Measurements from ENCODE around the gene ANAPC4. TPM values are rescaled to one million over a fixed set of nuclear protein-coding genes. Genes with fewer than 3 reads are reported as not detected.

The ANAPC4 gene
- total RNA-seq, 1 donor from 2014 or later = 33.8 TPM

DNA sequence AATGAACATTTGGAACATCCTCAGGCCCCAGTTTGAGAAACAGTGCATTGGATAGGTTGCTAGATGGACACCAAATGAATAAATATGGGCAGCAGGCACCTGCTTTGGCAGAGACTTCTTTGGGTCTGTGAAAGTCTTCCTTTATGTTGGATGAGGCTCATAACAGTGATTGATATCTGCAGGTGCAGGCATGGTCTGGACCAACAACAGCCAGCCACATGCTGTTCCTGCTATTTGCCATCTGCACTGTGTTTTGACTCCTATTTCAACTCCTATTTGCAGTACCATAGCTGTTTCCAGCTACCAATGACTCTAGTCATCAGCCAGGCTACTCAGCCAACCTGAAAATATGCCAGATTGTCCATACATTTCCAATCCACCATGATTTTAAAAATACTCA, 60.9 kb downstream of the ANAPC4 start:
- H3K4me1 ChIP-seq = peaks cover 13% of the 10 kb centered on the region
- H3K4me3 ChIP-seq = no peak overlapping the region
- ATAC-seq = no peak
- no peak for DNase-seq
- TF ChIP-seq, protein P1, sequence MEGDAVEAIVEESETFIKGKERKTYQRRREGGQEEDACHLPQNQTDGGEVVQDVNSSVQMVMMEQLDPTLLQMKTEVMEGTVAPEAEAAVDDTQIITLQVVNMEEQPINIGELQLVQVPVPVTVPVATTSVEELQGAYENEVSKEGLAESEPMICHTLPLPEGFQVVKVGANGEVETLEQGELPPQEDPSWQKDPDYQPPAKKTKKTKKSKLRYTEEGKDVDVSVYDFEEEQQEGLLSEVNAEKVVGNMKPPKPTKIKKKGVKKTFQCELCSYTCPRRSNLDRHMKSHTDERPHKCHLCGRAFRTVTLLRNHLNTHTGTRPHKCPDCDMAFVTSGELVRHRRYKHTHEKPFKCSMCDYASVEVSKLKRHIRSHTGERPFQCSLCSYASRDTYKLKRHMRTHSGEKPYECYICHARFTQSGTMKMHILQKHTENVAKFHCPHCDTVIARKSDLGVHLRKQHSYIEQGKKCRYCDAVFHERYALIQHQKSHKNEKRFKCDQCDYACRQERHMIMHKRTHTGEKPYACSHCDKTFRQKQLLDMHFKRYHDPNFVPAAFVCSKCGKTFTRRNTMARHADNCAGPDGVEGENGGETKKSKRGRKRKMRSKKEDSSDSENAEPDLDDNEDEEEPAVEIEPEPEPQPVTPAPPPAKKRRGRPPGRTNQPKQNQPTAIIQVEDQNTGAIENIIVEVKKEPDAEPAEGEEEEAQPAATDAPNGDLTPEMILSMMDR (IDR thresholded peaks at IDR 0.05) = no peak
- no peaks in the 10 kb centered on the region for H3K9me3 ChIP-seq
- no peaks in the 10 kb centered on the region for H3K36me3 ChIP-seq
- intact Hi-C loops (cut with DNase I) = no loop called here
- H3K27ac ChIP-seq = no peak overlapping the region
- H3K27me3 ChIP-seq (ENCODE audit: low read depth) = no peaks in the 10 kb centered on the region

DNA sequence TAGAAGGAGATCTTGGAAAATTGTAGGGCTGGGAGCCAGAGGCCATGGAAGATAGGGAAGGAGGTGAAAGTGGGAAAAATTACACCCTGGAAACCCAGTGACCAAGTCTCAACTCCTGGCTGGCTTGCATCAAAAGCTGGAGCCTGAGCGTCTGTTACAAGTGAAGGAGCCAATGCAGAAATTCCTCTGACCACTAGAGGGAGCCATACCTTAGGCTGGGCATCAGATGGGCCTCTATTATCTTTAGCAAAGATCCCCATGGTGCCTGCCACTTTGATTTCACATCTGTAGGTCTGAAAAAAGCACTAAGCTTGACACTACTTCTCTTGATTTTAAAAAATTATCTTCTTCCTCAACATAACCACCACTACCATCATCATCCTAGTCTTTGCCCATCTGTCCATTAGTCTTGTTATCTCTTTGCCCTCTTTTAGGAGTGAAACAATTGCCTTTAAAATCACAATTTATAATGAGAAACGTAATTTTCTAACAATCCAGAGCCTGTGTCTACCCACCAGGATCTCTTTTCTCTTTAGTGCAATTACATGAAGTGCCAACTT, 62.9 kb downstream of the ANAPC4 start:
- Histone ChIP-seq H3K27ac (no peak overlapping the region), H3K4me1 (peaks cover 13% of the 10 kb centered on the region), H3K27me3 (ENCODE audit: low read depth) (no peaks in the 10 kb centered on the region), H3K4me3 (no peak overlapping the region), H3K9me3 (no peaks in the 10 kb centered on the region), H3K36me3 (no peaks in the 10 kb centered on the region)
- ATAC-seq (peak; percentile 70 to 79), DNase-seq (no peak)
- TF ChIP-seq, protein P1 (IDR thresholded peaks at IDR 0.05) = peak; percentile 92
- intact Hi-C loops (cut with DNase I) = loop anchor here (10.0 kb wide), 3 partner anchors 125 to 325 kb away; partner anchors contain the start of gene SLC34A2

DNA sequence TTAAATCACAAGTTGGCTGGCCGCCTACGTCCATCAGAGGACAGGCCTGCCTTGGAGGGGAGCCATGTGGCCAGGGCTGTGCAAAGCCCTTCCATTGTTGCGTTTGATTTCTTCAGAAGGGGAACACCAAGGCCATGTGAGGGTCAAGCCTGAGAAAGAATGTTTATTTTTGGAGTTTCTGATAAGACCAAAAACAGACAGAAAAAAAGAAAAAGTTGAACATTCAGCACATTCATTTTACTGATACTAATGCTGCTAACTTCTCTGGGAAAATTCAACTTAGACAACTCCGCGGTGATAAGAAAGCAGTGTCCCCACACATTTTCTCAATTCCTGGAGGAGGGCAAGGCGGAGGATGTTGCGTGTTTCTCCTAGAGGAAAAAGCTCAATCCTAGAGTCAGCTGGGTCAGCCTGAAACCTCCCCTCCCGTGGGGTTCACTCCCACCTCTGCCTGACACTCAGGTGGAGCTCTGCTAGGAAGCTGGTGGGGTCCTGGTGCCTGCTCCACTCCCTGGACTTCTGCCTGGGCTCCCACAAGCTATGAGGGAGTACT, 63.5 kb downstream of the ANAPC4 start:
- peaks cover 13% of the 10 kb centered on the region for H3K4me1 ChIP-seq
- no peaks in the 10 kb centered on the region for H3K9me3 ChIP-seq
- H3K36me3 ChIP-seq = no peaks in the 10 kb centered on the region
- H3K27ac ChIP-seq = peak overlapping the region; percentile 7
- intact Hi-C loops (cut with DNase I) = loop anchor here (10.0 kb wide), 3 partner anchors 124 to 324 kb away; partner anchors contain the start of gene SLC34A2
- H3K4me3 ChIP-seq = no peak overlapping the region
- TF ChIP-seq, protein P1 (IDR thresholded peaks at IDR 0.05) = no peak
- peak in 1 of 2 donors; percentile 44 for ATAC-seq
- H3K27me3 ChIP-seq (ENCODE audit: low read depth) = no peaks in the 10 kb centered on the region
- no peak for DNase-seq

DNA sequence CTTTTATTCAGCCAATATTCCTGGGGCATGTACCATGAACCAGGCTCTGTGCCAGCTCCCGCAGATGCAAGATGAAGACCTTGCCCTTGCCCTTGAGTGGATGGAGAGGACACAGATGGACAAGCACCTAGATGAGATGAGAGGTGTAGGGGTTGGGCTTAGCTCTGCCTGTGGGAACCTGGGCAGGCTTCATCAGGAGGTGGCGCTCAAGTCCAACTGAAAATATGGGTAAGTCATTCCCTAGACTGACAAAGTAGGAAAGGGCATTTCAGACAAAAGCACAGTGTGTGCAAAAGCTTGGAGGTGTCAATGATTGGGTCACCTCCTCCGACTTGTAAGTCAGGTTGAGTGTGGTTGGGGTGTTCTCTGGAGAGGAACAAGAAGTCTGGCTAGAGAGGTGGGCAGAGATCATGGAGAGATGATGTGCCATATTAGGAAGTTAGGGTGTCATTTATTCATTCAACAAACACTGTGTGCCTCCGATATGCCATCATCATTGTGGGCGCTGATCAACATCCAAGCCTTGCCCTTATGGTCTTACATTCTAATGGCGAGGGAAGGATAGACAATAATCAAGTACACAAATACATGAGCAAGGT, 64.6 kb downstream of the ANAPC4 start:
- intact Hi-C loops (cut with DNase I) = loop anchor here (10.0 kb wide), 3 partner anchors 123 to 323 kb away; partner anchors contain the start of gene SLC34A2
- ATAC-seq = peak; percentile 82 to 85
- peaks cover 13% of the 10 kb centered on the region for H3K4me1 ChIP-seq
- TF ChIP-seq, protein P1 (IDR thresholded peaks at IDR 0.05) = peak; percentile 62
- H3K4me3 ChIP-seq = no peak overlapping the region
- H3K36me3 ChIP-seq = no peaks in the 10 kb centered on the region
- H3K9me3 ChIP-seq = no peaks in the 10 kb centered on the region
- H3K27me3 ChIP-seq (ENCODE audit: low read depth) = no peaks in the 10 kb centered on the region
- no peak overlapping the region for H3K27ac ChIP-seq
- DNase-seq = peak; percentile 63

DNA sequence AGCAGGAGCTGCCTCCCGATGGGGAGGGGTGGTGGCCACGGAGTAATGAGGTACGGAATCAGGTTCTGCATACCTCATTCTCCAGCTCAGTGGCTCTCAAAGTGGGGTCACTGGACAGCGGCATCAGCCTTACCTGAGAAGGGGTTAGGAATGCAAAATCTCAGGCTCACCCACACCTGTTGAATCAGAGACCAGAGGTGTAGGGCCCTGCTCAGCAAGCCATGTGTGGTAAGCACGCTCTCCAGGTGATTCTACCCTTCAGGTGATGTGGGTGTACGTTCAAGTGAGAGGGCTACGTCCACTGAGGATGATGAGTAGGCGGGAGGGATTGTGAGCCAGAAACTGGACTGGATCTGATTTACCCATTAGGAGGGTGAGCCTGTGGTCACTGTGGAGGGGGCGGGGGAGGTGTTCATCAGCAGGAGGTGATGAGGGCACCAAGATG, 65.8 kb downstream of the ANAPC4 start:
- intact Hi-C loops (cut with DNase I) = loop anchor here (10.0 kb wide), 3 partner anchors 122 to 322 kb away; partner anchors contain the start of gene SLC34A2
- Histone ChIP-seq H3K4me1 (peaks cover 19% of the 10 kb centered on the region), H3K4me3 (no peak overlapping the region), H3K27me3 (ENCODE audit: low read depth) (no peaks in the 10 kb centered on the region), H3K9me3 (no peaks in the 10 kb centered on the region), H3K36me3 (no peaks in the 10 kb centered on the region), H3K27ac (peak overlapping the region; percentile 46)
- DNase-seq (peak; percentile 53), ATAC-seq (peak; percentile 49 to 71)
- TF ChIP-seq, protein P1 (IDR thresholded peaks at IDR 0.05) = no peak
